NCI-H510A (cell line): ENCODE measurements around the gene SPPL2C.

Experiments
- DNase-seq: peaks from one replicate; lab custom pipeline; 2025; lab: John Stamatoyannopoulos, UW

The SPPL2C gene

DNA sequence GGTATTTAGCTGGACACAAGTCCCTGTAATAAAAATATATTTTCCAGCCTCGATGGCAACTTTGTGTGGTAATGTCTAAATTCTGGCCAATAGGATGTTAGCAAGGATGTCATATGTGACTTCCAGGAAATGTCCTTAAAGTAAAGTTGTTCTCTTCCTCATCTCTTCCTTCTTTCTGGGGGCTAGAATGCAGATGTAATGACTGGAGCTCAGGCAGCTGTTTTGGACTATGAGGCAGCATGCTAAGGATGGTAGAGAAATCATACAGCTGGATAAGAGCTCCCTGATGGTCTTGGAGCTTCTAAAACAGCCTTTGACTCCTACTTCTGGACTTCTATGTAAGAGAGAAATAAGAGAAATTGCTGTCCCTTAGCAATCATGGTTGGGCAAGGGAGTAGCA lies 32.8 kb downstream of the SPPL2C start:
- no peak for DNase-seq

GRCh38 chr17:45883063-45883462 lies 38.4 kb downstream of the SPPL2C start:
- DNase-seq = no peak

GRCh38 chr17:45886852-45887251 lies 42.2 kb downstream of the SPPL2C start:
- DNase-seq = no peak

- DNase-seq = no peak
Measured at GRCh38 chr17:45888392-45888791, 43.7 kb downstream of the SPPL2C start.

GRCh38 chr17:45889579-45889978 lies 44.9 kb downstream of the SPPL2C start:
- DNase-seq = no peak

- DNase-seq = no peak
Measured at GRCh38 chr17:45893725-45894021, 49.0 kb downstream of the SPPL2C start.

DNA sequence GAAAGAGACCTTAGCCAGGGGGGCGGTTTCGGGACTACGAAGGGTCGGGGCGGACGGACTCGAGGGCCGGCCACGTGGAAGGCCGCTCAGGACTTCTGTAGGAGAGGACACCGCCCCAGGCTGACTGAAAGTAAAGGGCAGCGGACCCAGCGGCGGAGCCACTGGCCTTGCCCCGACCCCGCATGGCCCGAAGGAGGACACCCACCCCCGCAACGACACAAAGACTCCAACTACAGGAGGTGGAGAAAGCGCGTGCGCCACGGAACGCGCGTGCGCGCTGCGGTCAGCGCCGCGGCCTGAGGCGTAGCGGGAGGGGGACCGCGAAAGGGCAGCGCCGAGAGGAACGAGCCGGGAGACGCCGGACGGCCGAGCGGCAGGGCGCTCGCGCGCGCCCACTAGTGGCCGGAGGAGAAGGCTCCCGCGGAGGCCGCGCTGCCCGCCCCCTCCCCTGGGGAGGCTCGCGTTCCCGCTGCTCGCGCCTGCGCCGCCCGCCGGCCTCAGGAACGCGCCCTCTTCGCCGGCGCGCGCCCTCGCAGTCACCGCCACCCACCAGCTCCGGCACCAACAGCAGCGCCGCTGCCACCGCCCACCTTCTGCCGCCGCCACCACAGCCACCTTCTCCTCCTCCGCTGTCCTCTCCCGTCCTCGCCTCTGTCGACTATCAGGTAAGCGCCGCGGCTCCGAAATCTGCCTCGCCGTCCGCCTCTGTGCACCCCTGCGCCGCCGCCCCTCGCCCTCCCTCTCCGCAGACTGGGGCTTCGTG lies 49.5 kb downstream of the SPPL2C start, which contains the start of gene MAPT:
Gene MAPT, plus strand, starts transcription at position 533 of the 763 bp plus-strand sequence. CDS start 67,784 bp downstream, outside the sequence.
- DNase-seq = peak; percentile 96

DNA sequence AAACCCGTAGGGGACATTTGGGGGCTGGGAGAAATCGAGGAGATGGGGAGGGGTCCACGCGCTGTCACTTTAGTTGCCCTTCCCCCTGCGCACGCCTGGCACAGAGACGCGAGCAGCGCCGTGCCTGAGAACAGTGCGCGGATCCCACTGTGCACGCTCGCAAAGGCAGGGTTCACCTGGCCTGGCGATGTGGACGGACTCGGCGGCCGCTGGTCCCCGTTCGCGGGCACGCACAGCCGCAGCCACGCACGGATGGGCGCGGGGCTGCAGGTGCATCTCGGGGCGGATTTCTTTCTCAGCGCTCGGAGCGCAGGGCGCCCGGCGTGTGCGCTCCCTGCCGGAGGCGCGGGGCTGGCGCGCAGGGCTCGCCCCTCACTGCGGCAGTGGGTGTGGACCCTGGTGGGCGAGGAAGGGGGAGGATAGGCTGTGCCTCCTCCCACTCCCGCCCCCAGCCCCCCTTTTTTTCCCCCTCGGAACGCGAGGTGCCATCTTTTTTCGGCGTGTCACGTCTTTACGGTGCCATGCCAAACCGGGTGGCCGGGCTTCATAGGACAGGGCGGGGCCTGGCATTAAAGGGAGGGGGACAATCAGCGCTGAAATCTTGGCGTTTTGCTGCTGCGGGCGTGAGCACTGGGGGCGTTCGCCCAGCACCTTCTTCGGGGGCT lies 50.8 kb downstream of the SPPL2C start:
- no peak for DNase-seq

DNA sequence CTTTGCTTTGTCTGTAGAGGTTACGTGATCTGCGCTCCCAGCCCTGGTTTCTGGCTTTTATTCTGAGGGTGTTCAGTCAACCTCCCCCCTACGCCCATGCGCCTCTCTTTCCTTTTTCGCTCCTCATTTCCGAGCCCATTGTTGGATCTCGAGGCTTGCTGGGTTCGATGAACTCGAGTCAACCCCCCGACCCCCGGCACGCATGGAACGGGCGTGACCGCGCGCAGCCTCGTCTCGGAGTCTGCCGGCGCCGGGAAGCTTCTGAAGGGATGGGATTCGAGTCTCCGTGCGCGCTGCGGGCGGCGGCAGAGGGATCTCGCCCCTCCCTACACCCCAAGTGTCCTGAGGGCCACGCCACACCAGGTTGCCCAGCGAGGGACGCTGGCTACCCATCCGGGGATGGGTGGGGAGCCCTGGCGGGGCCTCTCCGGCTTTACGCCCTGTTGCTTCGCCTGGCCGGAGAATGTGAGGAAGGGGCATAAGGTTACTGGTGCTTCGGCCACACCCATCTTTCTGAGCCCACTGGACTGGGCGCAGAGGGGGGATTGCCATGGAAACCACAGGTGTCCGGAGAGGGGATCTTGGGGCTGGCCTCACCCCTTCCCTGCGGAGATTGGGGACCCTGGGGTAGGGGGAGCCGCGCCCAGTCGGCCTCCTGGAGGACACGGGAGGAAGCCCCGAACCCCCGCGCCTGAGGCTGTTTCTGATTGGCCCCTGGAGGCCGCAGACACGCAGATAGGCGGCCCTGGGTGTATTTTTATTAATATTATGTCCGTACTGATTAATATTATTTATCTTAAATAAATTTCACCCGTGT lies 51.5 kb downstream of the SPPL2C start:
- no peak for DNase-seq
